HepG2 (cell line): Measurements from ENCODE around the gene WASHC2C. TPM values are rescaled to one million over a fixed set of nuclear protein-coding genes. Genes with fewer than 3 reads are reported as not detected.
"Not testable (repeated sequence)": the region's sequence is repeated elsewhere in the genome, so short reads cannot be mapped to it uniquely, and the experiment has no call there.

Source experiments
- BCL6 ChIP-seq: IDR thresholded peaks from 2 replicates; pipeline ENCODE4 v1.6.1; 2016; ENCODE audit warnings: missing genetic modification reagents, missing compliant biosample characterization
- ELF4 ChIP-seq: sonication (generic); formaldehyde crosslinking; IDR thresholded peaks from 2 replicates; pipeline ENCODE4 v1.5.0; 2020; ENCODE audit warnings: missing genetic modification reagents, mild to moderate bottlenecking, moderate library complexity, borderline replicate concordance
- HOMEZ ChIP-seq: IDR thresholded peaks from 2 replicates; pipeline ENCODE4 v1.6.1; 2016; ENCODE audit warnings: low read depth
- KMT2A ChIP-seq: sonication (generic); formaldehyde crosslinking; IDR thresholded peaks from 2 replicates; pipeline ENCODE4 v1.4.0; 2020; ENCODE audit warnings: missing genetic modification reagents
- KMT2B ChIP-seq: IDR thresholded peaks from 2 replicates; pipeline ENCODE4 v1.6.1; 2016; ENCODE audit warnings: missing genetic modification reagents, missing compliant biosample characterization
- MIXL1 ChIP-seq: IDR thresholded peaks from 2 replicates; pipeline ENCODE4 v1.6.1; 2016
- PHF20 ChIP-seq: sonication (generic); formaldehyde crosslinking; IDR thresholded peaks from 2 replicates; pipeline ENCODE4 v1.5.0; 2020; ENCODE audit warnings: mild to moderate bottlenecking, missing genetic modification reagents
- POGK ChIP-seq: sonication (generic); formaldehyde crosslinking; conservative IDR thresholded peaks from 2 replicates; pipeline ENCODE4 v1.8.0; 2022; ENCODE audit warnings: mild to moderate bottlenecking, moderate library complexity, missing genetic modification reagents
- SP1 ChIP-seq, 2 experiments: fragments of 450-650 bp in 1 of 2; sonication (generic) in 1 of 2; formaldehyde crosslinking in 1 of 2; IDR thresholded peaks; 2 replicates each; pipeline versions ENCODE4 v1.4.0 to v1.6.1; 2016 to 2020; ENCODE audit warnings: missing genetic modification reagents in 1 of 2
- TGIF2 ChIP-seq: IDR thresholded peaks from 2 replicates; pipeline ENCODE4 v1.6.1; 2016; ENCODE audit warnings: control low read depth, missing compliant biosample characterization
- THRA ChIP-seq: sonication (generic); formaldehyde crosslinking; IDR thresholded peaks from 2 replicates; pipeline ENCODE4 v1.4.0; 2020; ENCODE audit warnings: missing genetic modification reagents, borderline replicate concordance
- ZBTB10 ChIP-seq: sonication (generic); formaldehyde crosslinking; IDR thresholded peaks from 2 replicates; pipeline ENCODE4 v1.4.0; 2020; ENCODE audit warnings: missing genetic modification reagents, borderline replicate concordance
- ZNF264 ChIP-seq: sonication (generic); formaldehyde crosslinking; IDR thresholded peaks from 2 replicates; pipeline ENCODE4 v1.4.0; 2020; ENCODE audit warnings: missing genetic modification reagents
- ZNF574 ChIP-seq: sonication (generic); formaldehyde crosslinking; IDR thresholded peaks from 2 replicates; pipeline ENCODE4 v1.4.0; 2020; ENCODE audit warnings: missing genetic modification reagents
- polyA plus RNA-seq, 8 experiments: library from polyadenylated mRNA; depleted of rRNA in 3 of 8; stranded (reverse) in 7 of 8; unstranded in 1 of 8; fragments of >200 nt; fragmentation: Illumina TruSeq in 4 of 8; extraction: Trizol in 4 of 8; gene quantifications; 2 replicates each; pipeline versions ENCODE4 v1.2.1 to v1.2.3, GENCODE V29; 2011 to 2016; ENCODE audit warnings: low read depth in 4 of 8, missing spikeins in 1 of 8, mixed read lengths in 1 of 8; ENCODE audit not compliant: insufficient read depth in 1 of 8
- total RNA-seq, 5 experiments: library from RNA; depleted of rRNA; stranded (reverse); fragments of >200 nt; fragmentation: Illumina TruSeq; extraction: Trizol; gene quantifications; 2 replicates each; pipeline ENCODE4 v1.2.3, GENCODE V29; 2016; ENCODE audit warnings: low read depth in 1 of 5

The WASHC2C gene
- total and polyA plus RNA-seq, 2 of the 13 experiments (the other 11 are each of a cell fraction or from before 2014, with no cell fraction given): 17.8 to 20.8 TPM

GRCh38 chr10:45726703-45727420 is at the start of gene WASHC2C (continued):
- TF ChIP-seq HOMEZ (CRISPR knock-in tag) (peak; percentile 66; the same call in 1 of the 2 replicates), SP1 (CRISPR knock-in tag; IDR thresholded peaks at IDR 0.05) (peak; percentile 92), BCL6 (CRISPR knock-in tag) (peak; percentile 36; the same call in 1 of the 2 replicates), ZNF574 (CRISPR knock-in tag) (peak; percentile 89), THRA (CRISPR knock-in tag) (peak; percentile 81), TGIF2 (peak; percentile 90), PHF20 (CRISPR knock-in tag) (peak; percentile 98), POGK (peak; percentile 85), ZNF264 (CRISPR knock-in tag) (0 out of 2 replicates have a peak, but pooled peaks have one; percentile 37), KMT2B (CRISPR knock-in tag) (peak; percentile 96), ELF4 (CRISPR knock-in tag) (peak; percentile 35; the same call in 1 of the 2 replicates), MIXL1 (CRISPR knock-in tag) (peak; percentile 83; the same call in 1 of the 2 replicates), ZBTB10 (peak; percentile 78; the same call in 1 of the 2 replicates), KMT2A (peak; percentile 92)
- not testable (repeated sequence) for TF ChIP-seq SP1 (IDR thresholded peaks at IDR 0.05)
